A673 (cell line): Measurements from ENCODE around the gene NOX4. TPM values are rescaled to one million over a fixed set of nuclear protein-coding genes. Genes with fewer than 3 reads are reported as not detected.
"Not testable (repeated sequence)": the region's sequence is repeated elsewhere in the genome, so short reads cannot be mapped to it uniquely, and the experiment has no call there.

ENCODE experiments used
- BruUV-seq: library from RNA; stranded (reverse); fragments of 400-500 nt; replicated peaks from 2 replicates; lab custom pipeline; 2021; lab: Mats Ljungman, UMichigan
- CTCF ChIA-PET: fragments of 300-600 bp; sonication (Branson Sonifier 250); formaldehyde crosslinking; loops from one replicate; lab custom pipeline; 2022; ENCODE audit warnings: antibody characterized with exemption; lab: Charles Lee
- POLR2A ChIA-PET: fragments of 300-600 bp; sonication (Branson Sonifier 250); formaldehyde crosslinking; loops from one replicate; lab custom pipeline; 2022; ENCODE audit warnings: antibody characterized with exemption; ENCODE audit not compliant: low non-redundant PET; lab: Charles Lee
- DNase-seq: peaks from one replicate; pipeline ENCODE4 v3.0.0-alpha.2; 2015; ENCODE audit warnings: low spot score
- H3K27ac ChIP-seq: fragments of 200-600 bp; sonication (generic); 2 replicates; pipeline ENCODE4 v1.5.1; 2016; ENCODE audit warnings: mixed run types, low read depth, mild to moderate bottlenecking, mixed read lengths, antibody characterized with exemption, low read length; ENCODE audit not compliant: poor library complexity, severe bottlenecking
- H3K27me3 ChIP-seq: fragments of 200-600 bp; sonication (generic); replicated peaks from 2 replicates; pipeline ENCODE4 v1.6.1; 2017; ENCODE audit warnings: mixed run types, low read depth, mild to moderate bottlenecking, mixed read lengths, antibody characterized with exemption, low read length; ENCODE audit not compliant: insufficient read depth, poor library complexity
- H3K36me3 ChIP-seq: fragments of 200-600 bp; sonication (generic); 2 replicates; pipeline ENCODE4 v1.6.1; 2016; ENCODE audit warnings: mixed run types, mild to moderate bottlenecking, mixed read lengths, antibody characterized with exemption, low read length; ENCODE audit not compliant: insufficient read depth, poor library complexity, severe bottlenecking
- H3K4me1 ChIP-seq: fragments of 200-600 bp; sonication (generic); 2 replicates; pipeline ENCODE4 v1.6.1; 2017; ENCODE audit warnings: mixed run types, mild to moderate bottlenecking, mixed read lengths, antibody characterized with exemption, low read length; ENCODE audit not compliant: insufficient read depth, poor library complexity, severe bottlenecking
- H3K4me3 ChIP-seq: fragments of 200-600 bp; sonication (generic); 2 replicates; pipeline ENCODE4 v1.5.1; 2016; ENCODE audit warnings: low read depth, mixed run types, mild to moderate bottlenecking, mixed read lengths, low read length; ENCODE audit not compliant: poor library complexity, severe bottlenecking
- H3K9me3 ChIP-seq: fragments of 200-600 bp; sonication (generic); 2 replicates; pipeline ENCODE4 v1.6.1; 2016; ENCODE audit warnings: mixed run types, low read depth, mild to moderate bottlenecking, mixed read lengths, antibody characterized with exemption, low read length; ENCODE audit not compliant: poor library complexity, severe bottlenecking
- CTCF ChIP-seq: fragments of 300-800, 200-600 bp; sonication (generic); conservative IDR thresholded peaks from 2 replicates; pipeline ENCODE4 v1.5.1; 2017; ENCODE audit warnings: low read depth, mild to moderate bottlenecking, antibody characterized with exemption, low read length, moderate library complexity, mixed read lengths
- EZH2 ChIP-seq: fragments of 200-600 bp; sonication (generic); IDR thresholded peaks from 2 replicates; pipeline ENCODE4 v1.6.1; 2017; ENCODE audit warnings: borderline replicate concordance, low read depth, mild to moderate bottlenecking, mixed read lengths, antibody characterized with exemption, low read length; ENCODE audit not compliant: poor library complexity, severe bottlenecking
- intact Hi-C: fragments of 100-400 bp; cut with micrococcal nuclease; formaldehyde crosslinking; loops from one replicate; pipeline ENCODE4 v1.10.0; 2022; ENCODE audit not compliant: unreplicated experiment
- total RNA-seq: library from RNA; stranded (reverse); gene quantifications from 2 replicates; pipeline ENCODE4 v1.2.3, GENCODE V29; 2021

The NOX4 gene
- total RNA-seq, 1 experiment from 2014 or later, result 0.19 TPM

DNA sequence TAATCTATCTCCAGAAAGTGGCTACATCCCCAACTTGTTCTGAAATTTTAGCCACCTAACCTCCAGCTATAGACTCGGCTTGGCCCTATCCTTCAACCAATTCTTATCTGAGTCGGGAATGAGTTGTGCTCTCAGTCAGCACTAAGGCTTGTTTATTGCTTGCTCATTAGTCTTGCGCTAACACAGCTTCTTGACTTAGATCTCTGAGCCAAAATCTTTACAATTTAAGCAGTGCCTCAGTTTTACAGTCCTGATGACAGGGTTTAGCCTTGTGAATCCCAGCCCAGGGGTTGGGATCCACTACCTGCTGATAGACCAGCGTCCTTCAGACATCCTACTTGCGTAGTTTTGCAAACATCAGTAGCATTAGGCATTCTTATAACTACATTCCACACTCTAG lies 144.6 kb downstream of the NOX4 start:
- Histone ChIP-seq H3K4me1 (no peaks in the 10 kb centered on the region), H3K4me3 (no peak overlapping the region), H3K27me3 (no peaks in the 10 kb centered on the region), H3K27ac (no peak overlapping the region), H3K9me3 (no peaks in the 10 kb centered on the region), H3K36me3 (no peaks in the 10 kb centered on the region)
- intact Hi-C loops, result no loop called here
- no peak for DNase-seq
- POLR2A ChIA-PET, result no interaction called here
- TF ChIP-seq CTCF (no peak), EZH2 (no peak)
- no TSS peak for BruUV-seq
- CTCF ChIA-PET, result no interaction called here

DNA sequence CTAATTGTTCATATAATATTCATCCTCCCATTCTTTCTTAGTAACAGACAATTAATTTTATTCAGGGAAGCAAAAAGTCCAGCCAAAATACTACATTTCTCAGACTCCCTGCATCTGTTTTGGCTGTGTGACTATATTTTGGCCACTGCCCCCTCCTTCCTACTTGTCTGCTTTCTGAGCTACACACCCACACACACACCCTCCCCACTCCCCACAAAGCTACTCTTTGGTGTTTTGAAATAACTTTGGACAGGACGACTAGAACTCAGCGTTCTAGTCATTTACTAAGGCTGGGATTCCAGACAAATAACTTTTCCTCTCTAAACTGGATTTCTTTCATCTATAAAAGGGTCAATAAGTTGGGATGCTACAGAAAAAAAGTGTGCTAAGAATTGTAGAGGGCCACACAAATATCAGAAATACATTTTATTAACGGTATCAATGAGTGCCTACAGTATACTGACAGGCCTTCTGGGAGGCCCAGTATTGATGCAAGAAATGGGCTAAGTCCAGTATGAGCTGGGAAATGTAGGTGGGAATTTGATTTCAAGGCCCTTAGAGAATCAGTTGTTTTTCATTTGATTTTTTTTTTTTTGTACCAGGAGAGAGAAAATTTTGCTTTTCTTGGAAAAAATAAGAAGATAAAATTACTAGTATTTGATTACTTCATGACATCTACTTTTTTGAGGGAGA lies 148.1 kb downstream of the NOX4 start:
- H3K4me1 ChIP-seq, H3K9me3 ChIP-seq, POLR2A ChIA-PET, H3K36me3 ChIP-seq, H3K27ac ChIP-seq, CTCF ChIA-PET, H3K4me3 ChIP-seq, DNase-seq, H3K27me3 ChIP-seq, BruUV-seq, intact Hi-C loops: not testable (repeated sequence)

- CTCF ChIA-PET, H3K4me3 ChIP-seq, H3K36me3 ChIP-seq, H3K27ac ChIP-seq, POLR2A ChIA-PET, H3K4me1 ChIP-seq, BruUV-seq, H3K9me3 ChIP-seq, DNase-seq, intact Hi-C loops, H3K27me3 ChIP-seq: not testable (repeated sequence)
These were observed 150.7 kb downstream of the NOX4 start for GRCh38 chr11:89340450-89340849.

DNA sequence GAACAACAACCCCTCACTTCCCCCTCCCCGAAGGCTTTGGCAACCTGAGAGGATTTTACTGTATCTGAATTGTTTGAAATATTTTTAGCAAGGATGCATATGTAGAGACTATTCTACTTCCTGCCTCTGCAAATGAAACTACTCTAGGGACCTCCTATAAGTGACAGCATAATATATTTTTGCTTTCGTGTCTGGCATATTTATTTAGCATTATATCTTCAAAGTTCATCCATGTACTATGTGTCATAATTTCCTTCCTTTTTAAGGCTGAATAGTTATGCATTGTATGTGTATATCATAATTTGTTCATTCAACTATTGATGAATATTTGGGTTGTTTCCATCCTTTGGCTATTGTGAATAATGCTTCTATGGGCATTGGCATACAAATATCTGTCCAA lies 153.1 kb downstream of the NOX4 start:
- BruUV-seq, H3K4me3 ChIP-seq, H3K27me3 ChIP-seq, CTCF ChIA-PET, H3K9me3 ChIP-seq, POLR2A ChIA-PET, DNase-seq, intact Hi-C loops, H3K36me3 ChIP-seq, H3K27ac ChIP-seq, H3K4me1 ChIP-seq: not testable (repeated sequence)

DNA sequence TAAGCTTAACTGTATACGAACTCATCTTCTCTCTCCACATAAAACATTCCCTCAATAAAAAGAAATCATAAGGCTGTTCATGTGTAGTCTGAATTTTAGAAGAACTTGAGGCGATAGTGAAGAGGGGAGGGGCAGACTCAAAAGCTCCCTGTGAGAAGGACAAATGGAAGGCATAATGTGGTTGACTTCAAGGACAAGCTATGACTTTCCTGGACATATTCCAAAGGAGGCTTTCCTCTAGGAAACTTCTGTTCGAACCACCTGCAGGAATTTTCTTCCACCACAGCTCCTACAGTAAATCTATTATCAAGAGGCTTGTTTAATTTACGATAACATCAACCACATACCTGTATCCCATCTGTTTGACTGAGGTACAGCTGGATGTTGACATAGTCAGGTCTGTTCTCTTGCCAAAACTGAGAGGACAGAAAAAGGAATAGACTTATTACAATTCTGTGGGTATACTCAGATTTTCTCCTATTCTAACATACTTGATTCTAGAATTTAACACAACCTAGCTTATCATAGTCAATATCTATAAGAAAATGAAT lies 154.0 kb downstream of the NOX4 start:
- H3K9me3 ChIP-seq, intact Hi-C loops, H3K4me1 ChIP-seq, BruUV-seq, H3K27me3 ChIP-seq, H3K4me3 ChIP-seq, POLR2A ChIA-PET, DNase-seq, H3K27ac ChIP-seq, CTCF ChIA-PET, H3K36me3 ChIP-seq: not testable (repeated sequence)
